Ishikawa (cell line): Measurements from ENCODE around the gene FGF1.

Experiments
- CEBPB ChIP-seq: IDR thresholded peaks from 2 replicates; pipeline ENCODE4 v1.6.1; 2012
- EP300 ChIP-seq: IDR thresholded peaks from 2 replicates; pipeline ENCODE4 v1.6.1; 2012; ENCODE audit warnings: borderline replicate concordance
- FOXM1 ChIP-seq: IDR thresholded peaks from 2 replicates; pipeline ENCODE4 v1.6.1; 2012; ENCODE audit warnings: low read depth, borderline replicate concordance
- MAX ChIP-seq: IDR thresholded peaks from 2 replicates; pipeline ENCODE4 v1.6.1; 2012
- NFIC ChIP-seq: IDR thresholded peaks from 2 replicates; pipeline ENCODE4 v1.6.1; 2012
- RAD21 ChIP-seq: IDR thresholded peaks from 2 replicates; pipeline ENCODE4 v1.6.1; 2012; ENCODE audit warnings: low read depth
- REST ChIP-seq: IDR thresholded peaks from 2 replicates; pipeline ENCODE4 v1.6.1; 2012; ENCODE audit warnings: low read depth, mild to moderate bottlenecking
- TAF1 ChIP-seq: IDR thresholded peaks from 2 replicates; pipeline ENCODE4 v1.6.1; 2012; ENCODE audit warnings: low read depth, mild to moderate bottlenecking
- TCF12 ChIP-seq: IDR thresholded peaks from 2 replicates; pipeline ENCODE4 v1.6.1; 2012; ENCODE audit warnings: low read depth
- TEAD4 ChIP-seq: IDR thresholded peaks from 2 replicates; pipeline ENCODE4 v1.6.1; 2012
- ZBTB7A ChIP-seq: IDR thresholded peaks from 2 replicates; pipeline ENCODE4 v1.6.1; 2012; ENCODE audit warnings: low read depth

GRCh38 chr5:142571371-142571770 is 114.5 kb downstream of the FGF1 start:
- TF ChIP-seq TAF1 (no peak), EP300 (no peak), TCF12 (no peak), NFIC (no peak), RAD21 (no peak), ZBTB7A (no peak), CEBPB (no peak), TEAD4 (no peak), REST (no peak), MAX (no peak), FOXM1 (no peak)
